Measurements from ENCODE around the gene EME2.
"Not testable (repeated sequence)": the region's sequence is repeated elsewhere in the genome, so short reads cannot be mapped to it uniquely, and the experiment has no call there.

GRCh38 chr16:1732551-1732987 is 40.0 kb upstream of the EME2 start:
- TF ChIP-seq, protein P1, sequence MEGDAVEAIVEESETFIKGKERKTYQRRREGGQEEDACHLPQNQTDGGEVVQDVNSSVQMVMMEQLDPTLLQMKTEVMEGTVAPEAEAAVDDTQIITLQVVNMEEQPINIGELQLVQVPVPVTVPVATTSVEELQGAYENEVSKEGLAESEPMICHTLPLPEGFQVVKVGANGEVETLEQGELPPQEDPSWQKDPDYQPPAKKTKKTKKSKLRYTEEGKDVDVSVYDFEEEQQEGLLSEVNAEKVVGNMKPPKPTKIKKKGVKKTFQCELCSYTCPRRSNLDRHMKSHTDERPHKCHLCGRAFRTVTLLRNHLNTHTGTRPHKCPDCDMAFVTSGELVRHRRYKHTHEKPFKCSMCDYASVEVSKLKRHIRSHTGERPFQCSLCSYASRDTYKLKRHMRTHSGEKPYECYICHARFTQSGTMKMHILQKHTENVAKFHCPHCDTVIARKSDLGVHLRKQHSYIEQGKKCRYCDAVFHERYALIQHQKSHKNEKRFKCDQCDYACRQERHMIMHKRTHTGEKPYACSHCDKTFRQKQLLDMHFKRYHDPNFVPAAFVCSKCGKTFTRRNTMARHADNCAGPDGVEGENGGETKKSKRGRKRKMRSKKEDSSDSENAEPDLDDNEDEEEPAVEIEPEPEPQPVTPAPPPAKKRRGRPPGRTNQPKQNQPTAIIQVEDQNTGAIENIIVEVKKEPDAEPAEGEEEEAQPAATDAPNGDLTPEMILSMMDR (IDR thresholded peaks at IDR 0.05 in 8 of 11, conservative IDR thresholded peaks at IDR 0.05 in 3 of 11), result not testable (repeated sequence)
- not testable (repeated sequence) for TF ChIP-seq POLR2AphosphoS5, POLR2A (IDR thresholded peaks at IDR 0.05)

All from spleen (tissue), 7 donors.